ENCODE results near the gene SEMA5B.
A peak's percentile ranks its signal among the peaks of the same experiment; 100 is the strongest.

The SEMA5B gene

GRCh38 chr3:123058505-123058904 is 30.9 kb upstream of the SEMA5B start:
- DNase-seq (ENCODE audit: low read depth, low spot score) = no peak

DNA sequence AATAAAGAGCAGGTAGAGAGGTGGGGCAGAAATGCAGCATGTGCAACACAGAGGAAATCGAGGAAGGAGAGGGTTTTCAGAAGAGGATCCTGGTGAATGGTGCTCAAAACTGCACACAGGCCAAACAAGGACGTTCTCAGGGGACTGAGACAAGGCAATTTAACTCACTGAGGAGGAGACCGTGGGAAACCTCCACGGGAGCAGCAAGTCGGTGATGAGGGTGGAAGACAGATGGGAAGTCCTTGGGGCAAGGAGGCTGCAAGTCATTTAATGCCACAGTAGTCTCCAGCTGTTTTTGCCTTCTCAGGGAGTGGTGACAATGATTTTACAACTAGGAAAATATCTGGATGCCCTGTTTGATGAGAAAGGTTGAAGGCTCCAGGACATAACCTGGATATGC is 27.8 kb upstream of the SEMA5B start:
- DNase-seq (ENCODE audit: low read depth, low spot score) = no peak
- no peak overlapping the region for H3K27ac ChIP-seq

More at GRCh38 chr3:123058505-123058904, 30.9 kb upstream of the SEMA5B start:
- H3K27ac ChIP-seq = no peak overlapping the region

DNA sequence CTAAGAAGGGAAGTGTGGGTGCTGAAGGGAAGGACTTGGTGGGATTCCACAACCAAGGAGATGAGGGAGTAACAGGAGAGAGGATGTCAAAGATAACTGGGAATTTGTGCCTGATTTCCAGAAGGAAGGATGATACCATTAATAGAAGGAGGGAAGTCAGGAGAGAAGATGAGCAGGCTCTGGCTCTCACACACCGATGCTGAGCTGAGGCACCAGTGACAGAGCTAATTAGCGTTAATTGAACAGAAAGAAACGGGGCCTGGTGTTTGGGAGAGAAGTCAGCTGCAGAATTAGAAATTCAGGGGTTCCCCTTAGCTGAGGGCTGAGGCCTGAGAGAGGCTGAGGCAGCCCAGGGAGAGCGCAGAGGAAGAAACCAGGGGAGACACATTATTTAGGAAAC is 27.4 kb upstream of the SEMA5B start:
- H3K27ac ChIP-seq = no peak overlapping the region
- no peak for DNase-seq (ENCODE audit: low read depth, low spot score)

- DNase-seq (ENCODE audit: low read depth, low spot score) = no peak
- H3K27ac ChIP-seq = no peak overlapping the region
Observed at GRCh38 chr3:123054109-123054778, 26.7 kb upstream of the SEMA5B start.

GRCh38 chr3:123053107-123053506 is 25.5 kb upstream of the SEMA5B start:
- H3K27ac ChIP-seq = no peak overlapping the region
- DNase-seq (ENCODE audit: low read depth, low spot score) = no peak

- no peak for DNase-seq (ENCODE audit: low read depth, low spot score)
- H3K27ac ChIP-seq = no peak overlapping the region
Observed at GRCh38 chr3:123050666-123051065, 23.1 kb upstream of the SEMA5B start.

DNA sequence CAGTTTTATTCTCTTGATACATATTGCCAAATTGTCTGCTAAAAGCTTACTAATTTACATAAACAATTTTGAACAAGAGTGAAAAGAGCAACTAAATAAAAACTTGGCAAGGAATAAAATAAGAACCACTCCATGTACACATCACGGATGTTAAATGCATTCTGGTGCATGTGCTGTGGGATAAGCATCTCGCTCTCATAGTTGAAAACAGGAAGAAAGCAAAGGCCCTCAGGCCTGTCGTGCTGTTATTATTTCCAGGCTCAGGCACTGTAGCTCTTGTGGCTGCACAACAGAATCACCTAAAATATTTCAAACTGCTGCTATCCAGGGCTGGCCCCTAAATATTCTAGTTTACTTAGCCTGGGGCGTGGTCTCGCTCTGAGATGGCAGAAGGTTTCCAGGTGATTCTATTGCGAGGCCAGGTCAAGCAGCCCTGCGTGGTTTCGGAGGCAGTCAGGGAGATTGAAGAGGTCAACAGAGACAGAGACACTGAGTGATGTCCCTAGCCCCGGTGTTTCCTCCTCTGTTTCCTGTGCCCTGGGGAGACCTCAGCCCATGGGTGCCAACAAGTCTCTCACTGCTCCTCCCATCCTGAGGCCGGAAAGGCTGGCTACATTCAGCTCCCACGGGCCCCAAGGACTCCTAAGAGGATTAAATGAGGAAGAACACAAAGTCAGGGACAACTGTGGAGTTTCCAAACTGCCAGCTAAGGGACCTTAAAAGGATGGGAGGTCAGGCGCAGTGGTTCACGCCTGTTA is 21.1 kb upstream of the SEMA5B start:
- no peak for DNase-seq (ENCODE audit: low read depth, low spot score)
- no peak overlapping the region for H3K27ac ChIP-seq

GRCh38 chr3:123047062-123047319 is 19.4 kb upstream of the SEMA5B start:
- no peak overlapping the region for H3K27ac ChIP-seq
- DNase-seq (ENCODE audit: low read depth, low spot score) = no peak

- no peak for DNase-seq (ENCODE audit: low read depth, low spot score)
- no peak overlapping the region for H3K27ac ChIP-seq
Observed at GRCh38 chr3:123046262-123047061, 18.9 kb upstream of the SEMA5B start.

GRCh38 chr3:123044981-123045763 is 17.6 kb upstream of the SEMA5B start:
- DNase-seq (ENCODE audit: low read depth, low spot score) = no peak
- H3K27ac ChIP-seq = no peak overlapping the region

DNA sequence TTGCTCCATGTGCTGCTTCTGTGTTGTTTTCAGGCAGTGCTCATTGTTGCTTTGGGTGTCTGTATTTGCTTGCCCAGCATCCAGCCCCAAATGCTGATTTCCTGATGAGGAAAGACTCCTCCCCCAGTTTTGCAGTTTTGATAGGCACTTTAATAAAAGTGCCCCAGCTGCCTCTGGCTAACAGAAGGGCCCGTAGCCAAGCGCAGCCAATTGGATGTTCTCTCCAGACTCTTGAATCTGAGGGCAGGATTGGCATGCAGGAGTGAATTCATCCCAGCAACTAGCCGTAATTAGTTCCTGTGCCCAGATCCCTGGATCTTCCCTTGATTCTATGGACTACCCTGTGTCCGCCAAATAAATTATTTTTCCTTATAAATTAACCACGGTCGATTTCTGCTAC is 14.8 kb upstream of the SEMA5B start:
- DNase-seq (ENCODE audit: low read depth, low spot score) = no peak
- no peak overlapping the region for H3K27ac ChIP-seq

DNA sequence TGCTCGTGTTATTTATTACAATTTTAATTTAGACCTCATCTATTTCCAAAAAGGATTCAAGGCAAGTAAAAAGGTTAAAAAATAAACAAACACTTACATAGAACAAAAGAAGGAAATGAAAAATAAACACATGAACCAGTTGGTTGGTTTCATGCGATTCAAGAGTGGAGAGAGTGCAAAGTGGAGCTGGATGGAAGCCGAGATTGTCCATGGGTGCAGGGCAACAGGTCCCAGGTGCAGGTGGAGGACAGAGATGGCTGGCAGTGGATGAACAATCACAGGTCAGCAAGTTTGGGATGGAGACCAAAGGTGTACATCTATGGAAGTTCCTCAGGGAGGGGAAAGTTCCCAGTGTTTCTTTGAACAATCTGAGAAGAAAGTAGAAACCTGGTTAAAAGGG is 11.6 kb upstream of the SEMA5B start:
- H3K27ac ChIP-seq = no peak overlapping the region
- DNase-seq (ENCODE audit: low read depth, low spot score) = no peak

- no peak overlapping the region for H3K27ac ChIP-seq
- DNase-seq (ENCODE audit: low read depth, low spot score) = no peak
Observed at GRCh38 chr3:123038751-123039150, 11.2 kb upstream of the SEMA5B start.

DNA sequence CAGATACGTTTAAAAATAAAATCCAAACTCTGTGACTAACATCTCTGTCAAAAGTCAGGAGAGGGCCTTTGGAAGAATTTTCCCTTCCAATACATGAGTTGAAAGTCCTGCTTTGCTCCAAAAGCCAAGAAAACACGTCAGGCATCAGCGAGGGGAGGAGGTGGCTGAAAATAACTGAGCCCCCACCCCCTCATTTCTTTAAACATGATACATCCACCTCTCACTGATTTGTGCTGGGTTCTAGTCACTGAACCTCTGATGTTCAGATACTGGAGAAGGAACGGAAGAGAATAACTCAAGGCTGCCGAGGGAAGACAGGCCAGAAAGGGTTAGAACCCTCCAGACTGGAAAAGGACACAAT is 9.4 kb upstream of the SEMA5B start:
- no peak overlapping the region for H3K27ac ChIP-seq

DNA sequence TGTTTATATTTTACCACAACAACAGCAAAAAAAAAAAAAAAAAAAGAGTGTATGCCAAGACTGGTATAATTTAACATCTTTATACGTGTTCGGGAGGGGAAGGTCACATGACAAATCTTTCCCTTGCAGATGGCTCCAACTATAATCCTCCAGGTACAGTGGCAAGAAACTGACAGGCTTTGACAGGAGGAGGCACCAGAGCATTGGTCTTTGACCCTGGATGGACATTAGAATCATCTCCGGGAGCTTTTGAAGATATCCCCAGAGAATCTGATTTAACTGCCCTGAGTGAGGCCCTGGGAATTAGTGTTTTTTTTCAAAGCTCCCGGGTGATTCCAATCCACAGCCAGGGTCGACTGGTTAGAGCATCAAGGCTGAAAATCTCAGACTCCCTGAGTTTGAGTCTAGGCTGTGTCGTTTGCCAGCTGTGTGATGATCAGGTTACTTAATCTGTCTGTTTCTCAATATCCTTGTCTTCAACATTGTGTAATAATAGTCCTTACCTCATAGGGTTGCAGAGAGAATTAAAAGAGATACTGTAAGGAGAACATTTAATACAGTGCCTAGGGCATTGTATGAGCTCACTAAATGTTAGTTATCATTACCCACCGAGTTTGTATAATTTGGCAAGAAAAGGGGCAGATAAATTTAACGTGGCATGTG is 8.9 kb upstream of the SEMA5B start:
- DNase-seq (ENCODE audit: low read depth, low spot score) = peak; percentile 22
- H3K27ac ChIP-seq = no peak overlapping the region

More for the DNA sequence above, 9.4 kb upstream of the SEMA5B start:
- no peak for DNase-seq (ENCODE audit: low read depth, low spot score)

DNA sequence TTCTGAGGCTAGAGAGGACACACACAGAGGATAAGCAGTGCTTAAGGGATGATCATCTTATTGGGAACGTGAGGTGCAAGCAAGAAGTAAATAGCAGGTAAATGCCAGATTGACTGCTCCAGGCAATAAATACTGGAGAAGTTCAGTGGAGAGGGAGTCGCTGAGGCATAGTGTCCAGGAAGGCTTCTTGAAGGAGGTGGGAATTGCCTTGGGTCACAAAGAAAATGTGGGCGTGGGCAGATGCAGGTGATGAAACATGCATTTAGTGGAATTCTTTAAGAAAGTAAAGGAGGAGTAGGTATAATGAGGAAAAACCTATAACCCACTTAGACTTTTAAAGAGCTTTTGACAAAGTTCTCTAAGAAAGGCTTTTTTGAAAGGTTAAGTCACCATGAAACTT is 7.4 kb upstream of the SEMA5B start:
- DNase-seq (ENCODE audit: low read depth, low spot score) = no peak
- no peak overlapping the region for H3K27ac ChIP-seq

DNA sequence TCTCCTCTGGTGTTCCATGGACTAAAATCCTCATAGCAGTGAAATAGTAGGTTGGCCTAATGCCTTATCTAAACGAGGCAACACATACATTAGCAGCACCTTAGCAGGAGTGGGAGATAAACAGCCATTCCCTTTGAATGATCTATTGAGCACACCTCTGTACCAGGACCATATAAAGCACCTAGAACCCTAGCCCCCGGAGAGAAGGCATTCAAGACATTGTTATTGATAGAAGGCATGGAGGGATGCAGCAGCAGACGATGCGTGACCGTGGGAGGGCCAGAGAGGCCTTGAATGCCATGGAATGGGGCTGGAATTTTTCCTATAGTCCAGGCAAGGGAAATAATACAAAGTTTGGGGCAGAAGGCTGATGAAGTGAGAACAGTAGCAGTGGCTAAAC is 6.6 kb upstream of the SEMA5B start:
- DNase-seq (ENCODE audit: low read depth, low spot score) = no peak
- no peak overlapping the region for H3K27ac ChIP-seq

DNA sequence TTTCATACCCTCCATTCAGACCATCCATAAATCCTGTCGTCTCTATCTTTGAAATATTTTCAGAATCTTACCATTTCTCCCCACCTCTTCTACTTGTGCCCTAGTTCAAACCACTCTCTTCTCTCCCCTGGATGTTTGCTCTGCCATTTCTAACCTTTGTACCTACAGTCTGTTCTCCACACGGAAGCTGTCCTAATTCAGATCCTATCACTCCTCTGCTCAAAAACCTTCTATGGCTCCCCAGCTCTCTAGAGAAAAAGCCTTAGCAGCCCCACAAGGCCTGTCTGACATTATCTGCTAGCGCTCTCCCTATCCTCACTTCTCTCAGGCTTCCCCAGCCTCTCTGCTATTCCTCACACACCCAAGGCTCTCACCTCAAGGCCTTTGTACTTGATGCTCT is 4.5 kb upstream of the SEMA5B start:
- H3K27ac ChIP-seq = no peak overlapping the region
- DNase-seq (ENCODE audit: low read depth, low spot score) = no peak

DNA sequence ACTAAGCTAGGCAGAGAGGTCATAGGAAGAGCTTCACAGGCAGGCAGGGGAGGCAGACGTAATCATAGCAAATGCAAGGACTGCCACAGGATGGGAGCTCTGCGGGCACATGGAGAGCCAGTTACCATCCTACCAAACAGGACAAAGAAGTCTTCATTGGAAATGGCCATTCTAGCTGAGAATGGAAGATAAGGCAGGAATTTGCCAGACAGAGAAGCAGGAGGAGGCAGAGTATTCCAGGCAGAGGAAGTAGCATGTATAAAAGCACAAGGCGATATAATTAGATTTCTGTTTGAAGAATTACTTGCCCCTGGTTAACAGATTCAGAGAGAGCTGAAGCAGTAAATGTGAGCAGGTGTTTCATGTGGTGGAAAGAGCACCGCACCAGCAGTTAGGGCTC is 3.5 kb upstream of the SEMA5B start:
- DNase-seq (ENCODE audit: low read depth, low spot score) = no peak

GRCh38 chr3:123028233-123028828 is 768 bp upstream of the SEMA5B start:
- H3K27ac ChIP-seq = no peak overlapping the region
- no peak for DNase-seq (ENCODE audit: low read depth, low spot score)

More for the DNA sequence above, 3.5 kb upstream of the SEMA5B start:
- H3K27ac ChIP-seq = no peak overlapping the region
